Fibroblast of lung (primary cell): ENCODE data around the gene KLK6.
A peak's percentile ranks its signal among the peaks of the same experiment; 100 is the strongest.

Experiments
- CTCF ChIP-seq, 2 donors: IDR thresholded peaks in 1 of 2; conservative IDR thresholded peaks in 1 of 2; 1 replicate in 1 of 2; 2 replicates in 1 of 2; pipeline ENCODE4 v1.5.1; 2011 to 2012; ENCODE audit warnings: low read length in 2 of 2, control low read depth in 1 of 2, inconsistent platforms in 1 of 2, low read depth in 1 of 2, mild to moderate bottlenecking in 1 of 2
- EZH2 ChIP-seq: IDR thresholded peaks from 2 replicates; pipeline ENCODE4 v1.5.1; 2012; ENCODE audit warnings: low read length, control low read depth, mild to moderate bottlenecking; ENCODE audit errors: missing control alignments

DNA sequence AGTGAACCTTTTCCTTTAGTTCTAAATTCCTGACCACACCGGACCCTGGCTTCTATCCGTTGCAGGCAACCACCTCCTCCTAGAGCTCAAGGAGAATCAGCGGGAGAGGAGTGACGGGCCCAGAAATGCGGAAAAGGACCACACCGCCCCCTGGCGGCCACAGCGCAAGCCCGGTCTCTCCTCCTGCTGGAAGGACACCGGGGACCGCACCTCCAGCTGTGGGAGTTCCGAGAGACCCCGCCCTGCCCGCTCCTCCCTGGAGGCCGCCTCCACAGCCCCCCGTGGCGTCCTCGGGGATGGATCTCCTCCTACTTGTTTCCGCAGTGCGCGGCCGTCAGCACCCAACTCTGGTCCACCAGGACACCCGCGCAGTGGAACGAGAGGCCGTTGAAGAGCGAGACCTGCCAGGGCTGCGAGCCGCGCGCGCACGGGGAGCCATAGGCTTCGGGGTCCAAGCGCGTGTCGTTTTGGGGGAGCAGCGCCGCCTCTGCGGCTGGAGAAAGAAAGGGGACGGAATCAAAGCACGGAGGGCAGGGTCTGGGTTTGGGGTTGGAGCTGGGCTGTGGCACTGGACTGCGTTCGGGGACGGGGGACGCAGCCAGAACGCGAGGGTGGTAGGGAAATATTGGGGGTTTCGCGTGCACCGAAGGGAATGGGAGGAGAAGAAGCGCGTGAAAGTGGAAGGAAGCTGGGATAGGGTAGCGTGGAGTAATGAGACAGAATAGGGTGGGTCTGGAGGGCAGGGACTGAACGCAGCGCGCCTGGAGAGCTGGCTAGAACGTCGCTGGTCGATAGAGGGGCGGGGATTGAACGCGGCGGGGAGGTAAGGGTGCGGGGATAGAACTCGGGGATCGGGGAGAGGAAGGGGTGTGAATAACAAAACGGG is 47.6 kb upstream of the KLK6 start:
- TF ChIP-seq CTCF (conservative IDR thresholded peaks at IDR 0.05 in 1 of 2, IDR thresholded peaks at IDR 0.05 in 1 of 2; ENCODE audit: low read depth in 1 of 2, low read length in 2 of 2) (peak; percentile 36 to 54), EZH2 (no peak)
